Ovary (tissue), 9 donors: ENCODE data around the gene COX8A. TPM values are rescaled to one million over a fixed set of nuclear protein-coding genes. Genes with fewer than 3 reads are reported as not detected.
A peak's percentile ranks its signal among the peaks of the same experiment; 100 is the strongest.
"Not testable (repeated sequence)": the region's sequence is repeated elsewhere in the genome, so short reads cannot be mapped to it uniquely, and the experiment has no call there.

Experiments
- DNase-seq, 5 donors: peaks; one replicate each; pipeline ENCODE4 v3.0.0-alpha.2; 2019 to 2020
- H3K27ac ChIP-seq, 2 donors: fragments of 200-600 bp; one replicate each; pipeline versions ENCODE4 v1.5.1 to v1.8.0; 2019 to 2022
- H3K27me3 ChIP-seq: fragments of 200-600 bp; one replicate; pipeline ENCODE4 v1.8.0; 2022
- H3K36me3 ChIP-seq: fragments of 200-600 bp; sonication (generic); one replicate; pipeline ENCODE4 v1.5.1; 2019
- H3K4me1 ChIP-seq: one replicate; pipeline ENCODE4 v1.8.1; 2013; ENCODE audit warnings: mild to moderate bottlenecking, moderate library complexity; ENCODE audit not compliant: insufficient read depth
- H3K4me3 ChIP-seq: fragments of 200-600 bp; sonication (generic); one replicate; pipeline ENCODE4 v1.5.1; 2017
- H3K9me3 ChIP-seq, 2 donors: fragments of 200-600 bp in 1 of 2; sonication (generic) in 1 of 2; one replicate each; pipeline versions ENCODE4 v1.5.1 to v1.8.1; 2013 to 2019; ENCODE audit warnings: mild to moderate bottlenecking in 1 of 2, moderate library complexity in 1 of 2
- CTCF ChIP-seq, 3 donors: fragments of 450-650 bp in 2 of 3; fragments of 200-600 bp in 1 of 3; IDR thresholded peaks; one replicate each; pipeline versions ENCODE4 v1.5.1 to v1.8.0; 2016 to 2022; ENCODE audit warnings: antibody characterized with exemption in 3 of 3, mild to moderate bottlenecking in 1 of 3
- EP300 ChIP-seq: sonication (generic); formaldehyde crosslinking; IDR thresholded peaks from one replicate; pipeline ENCODE4 v1.6.1; 2017; ENCODE audit warnings: antibody characterized with exemption
- POLR2A ChIP-seq: fragments of 450-650 bp; IDR thresholded peaks from one replicate; pipeline ENCODE4 v1.6.1; 2017; ENCODE audit warnings: antibody characterized with exemption, mild to moderate bottlenecking, moderate library complexity
- WGBS, 3 donors: extraction: QIAGEN DNeasy Blood & Tissue Kit in 1 of 3; methylation state at CpG; one replicate each; pipeline versions ENCODE4 v1.1.5 to v1.1.7; 2013 to 2017; 5-methylcytosine and 5-hydroxymethylcytosine counted together
- intact Hi-C, 4 donors: fragments of 100-400 bp; cut with DNase I; formaldehyde crosslinking; loops; one replicate each; pipeline versions ENCODE4 v1.11.0 to v1.15.1; 2022 to 2023
- polyA plus RNA-seq, 2 donors: library from polyadenylated mRNA; stranded (reverse); fragments of 200-250 nt in 1 of 2; fragments of 350-450 nt in 1 of 2; fragmentation: Illumina TruSeq in 1 of 2; extraction: RNeasy Lipid Tissue Mini Kit (QIAGEN cat#74804) in 1 of 2; gene quantifications; one replicate each; pipeline ENCODE4 v1.2.3, GENCODE V29; 2013 to 2014
- total RNA-seq, 7 donors: library from RNA; depleted of rRNA in 2 of 7; stranded (reverse); fragments of >200 nt in 2 of 7; fragmentation: NEBNext Ultra II Directional in 3 of 7; extraction: Animal tissue kit (Norgen Biotek cat#: 25700) in 3 of 7; gene quantifications; one replicate each; pipeline versions ENCODE4 v1.1.0 to v1.2.4, GENCODE V29; 2016 to 2023
- donor health status: DM: no; HTN: no; CAD: no; lungs with moderate emphysema.
- donor health status: DM: no; HTN: no; CAD: no.
- donor health status: Bipolar disorder and iron deficiency.
- donor health status: DM: yes; HTN: yes; CAD: no.
- donor health status: DM: no; HTN: no; CAD: no.
- donor health status: DM: yes; HTN: yes; CAD: no.

COX8A gene
- total and polyA plus RNA-seq, 9 donors, result 64.8 to 438 (median 222) TPM

GRCh38 chr11:63961608-63962412, 12.6 kb upstream of the COX8A start:
- Histone ChIP-seq H3K4me1 (no peaks in the 10 kb centered on the region), H3K27ac (no peak overlapping the region), H3K36me3 (no peaks in the 10 kb centered on the region), H3K9me3 (no peaks in the 10 kb centered on the region), H3K27me3 (no peaks in the 10 kb centered on the region), H3K4me3 (no peak overlapping the region)
- 10 to 26% (median 11%) methylated on average over 16 to 19 of the region's 19 CpGs for WGBS, 3 donors
- TF ChIP-seq CTCF (IDR thresholded peaks at IDR 0.05), result no peak
- no peak for TF ChIP-seq EP300
- no peak for TF ChIP-seq POLR2A
- intact Hi-C loops, result no loop called here
- DNase-seq, result no peak

GRCh38 chr11:63963895-63964294, 10.5 kb upstream of the COX8A start:
- intact Hi-C loops, DNase-seq, H3K36me3 ChIP-seq, H3K27ac ChIP-seq, H3K27me3 ChIP-seq, H3K9me3 ChIP-seq, H3K4me3 ChIP-seq, H3K4me1 ChIP-seq: not testable (repeated sequence)
- 90 to 97% (median 96%) methylated on average over 4 of the region's 4 CpGs for WGBS, 3 donors

GRCh38 chr11:63966444-63966843, 8.0 kb upstream of the COX8A start:
- 91 to 100% (median 97%) methylated on average over 1 of the region's 1 CpG for WGBS, 3 donors
- no peaks in the 10 kb centered on the region for H3K27me3 ChIP-seq
- TF ChIP-seq EP300, result no peak
- H3K9me3 ChIP-seq, result no peaks in the 10 kb centered on the region
- no peaks in the 10 kb centered on the region for H3K36me3 ChIP-seq
- no peak overlapping the region for H3K4me3 ChIP-seq
- no peaks in the 10 kb centered on the region for H3K4me1 ChIP-seq
- no peak overlapping the region for H3K27ac ChIP-seq
- no peak for DNase-seq
- intact Hi-C loops, result no loop called here

GRCh38 chr11:63969461-63969860, 5.0 kb upstream of the COX8A start:
- WGBS, 3 donors, result 77 to 92% (median 85%) methylated on average over 2 of the region's 2 CpGs
- intact Hi-C loops, result no loop called here
- Histone ChIP-seq H3K4me3 (no peak overlapping the region), H3K36me3 (no peaks in the 10 kb centered on the region), H3K4me1 (no peaks in the 10 kb centered on the region), H3K27me3 (no peaks in the 10 kb centered on the region), H3K9me3 (no peaks in the 10 kb centered on the region), H3K27ac (no peak overlapping the region)
- TF ChIP-seq EP300, result no peak
- no peak for TF ChIP-seq POLR2A
- TF ChIP-seq CTCF (IDR thresholded peaks at IDR 0.05), result no peak
- no peak for DNase-seq

GRCh38 chr11:63970902-63971301, 3.5 kb upstream of the COX8A start:
- Histone ChIP-seq H3K36me3 (no peaks in the 10 kb centered on the region), H3K27me3 (no peaks in the 10 kb centered on the region), H3K4me1 (peaks cover 3% of the 10 kb centered on the region), H3K9me3 (no peaks in the 10 kb centered on the region), H3K4me3 (no peak overlapping the region), H3K27ac (no peak overlapping the region)
- DNase-seq, result no peak
- 64 to 80% (median 74%) methylated on average over 5 of the region's 5 CpGs for WGBS, 3 donors
- intact Hi-C loops, result no loop called here
- TF ChIP-seq POLR2A (no peak), CTCF (IDR thresholded peaks at IDR 0.05) (no peak), EP300 (no peak)

GRCh38 chr11:63973912-63974258, 535 bp upstream of the COX8A start:
- H3K27me3 ChIP-seq, H3K9me3 ChIP-seq, intact Hi-C loops, H3K36me3 ChIP-seq, H3K27ac ChIP-seq, H3K4me3 ChIP-seq: not testable (repeated sequence)
- peak in 1 of 5 donors; percentile 55 for DNase-seq
- WGBS, 3 donors, result 61 to 70% (median 66%) methylated on average over 18 of the region's 18 CpGs
- peaks cover 15% of the 10 kb centered on the region for H3K4me1 ChIP-seq
